ENCODE results near the gene MRGPRF.

Gene MRGPRF

GRCh38 chr11:69024509-69024908 is 11.5 kb upstream of the MRGPRF start:
- DNase-seq (ENCODE audit: extremely low read depth in 1 of 2, low read depth in 1 of 2): no peak

- DNase-seq (ENCODE audit: extremely low read depth in 1 of 2, low read depth in 1 of 2): no peak
Measured at GRCh38 chr11:69022260-69022659, 9.2 kb upstream of the MRGPRF start.

- no peak for DNase-seq (ENCODE audit: extremely low read depth in 1 of 2, low read depth in 1 of 2)
Measured at GRCh38 chr11:69018924-69019323, 5.9 kb upstream of the MRGPRF start.

- no peak for DNase-seq (ENCODE audit: extremely low read depth in 1 of 2, low read depth in 1 of 2)
Measured at GRCh38 chr11:69017951-69018350, 4.9 kb upstream of the MRGPRF start.

- no peak for DNase-seq (ENCODE audit: extremely low read depth in 1 of 2, low read depth in 1 of 2)
Measured at GRCh38 chr11:69014898-69015549, 2.0 kb upstream of the MRGPRF start.

- DNase-seq (ENCODE audit: extremely low read depth in 1 of 2, low read depth in 1 of 2): no peak
Measured at GRCh38 chr11:69014084-69014851, 1.2 kb upstream of the MRGPRF start.

- DNase-seq (ENCODE audit: extremely low read depth in 1 of 2, low read depth in 1 of 2): no peak
Measured at GRCh38 chr11:69012092-69013008, 696 bp downstream of the MRGPRF start.

- no peak for DNase-seq (ENCODE audit: extremely low read depth in 1 of 2, low read depth in 1 of 2)
Measured at GRCh38 chr11:69011624-69012091, 1.4 kb downstream of the MRGPRF start.

GRCh38 chr11:69010964-69011623 is 2.0 kb downstream of the MRGPRF start:
- peak; percentile 10 to 28 for DNase-seq (ENCODE audit: extremely low read depth in 1 of 2, low read depth in 1 of 2)

- DNase-seq (ENCODE audit: extremely low read depth in 1 of 2, low read depth in 1 of 2): no peak
Measured at GRCh38 chr11:69010361-69010891, 2.6 kb downstream of the MRGPRF start.

GRCh38 chr11:69009441-69010211 is 3.4 kb downstream of the MRGPRF start:
- DNase-seq (ENCODE audit: extremely low read depth in 1 of 2, low read depth in 1 of 2): no peak

- DNase-seq (ENCODE audit: extremely low read depth in 1 of 2, low read depth in 1 of 2): no peak
Measured at GRCh38 chr11:69008737-69009440, 4.2 kb downstream of the MRGPRF start.

GRCh38 chr11:69007975-69008381 is 5.1 kb downstream of the MRGPRF start:
- DNase-seq (ENCODE audit: extremely low read depth in 1 of 2, low read depth in 1 of 2): no peak

GRCh38 chr11:69006816-69007215 is 6.2 kb downstream of the MRGPRF start:
- no peak for DNase-seq (ENCODE audit: extremely low read depth in 1 of 2, low read depth in 1 of 2)

GRCh38 chr11:69005631-69006368 is 7.2 kb downstream of the MRGPRF start:
- no peak for DNase-seq (ENCODE audit: extremely low read depth in 1 of 2, low read depth in 1 of 2)

- DNase-seq (ENCODE audit: extremely low read depth in 1 of 2, low read depth in 1 of 2): no peak
Measured at GRCh38 chr11:69005183-69005630, 7.8 kb downstream of the MRGPRF start.

GRCh38 chr11:69004411-69005182 is 8.4 kb downstream of the MRGPRF start:
- DNase-seq (ENCODE audit: extremely low read depth in 1 of 2, low read depth in 1 of 2): no peak

Data from stimulated activated CD8-positive, alpha-beta memory T cell treated with anti-CD3 and anti-CD28 coated beads, Interleukin-7, amount 100 ng/mL, for 48 hours (primary cell).